Measurements from ENCODE around the gene PHLDA1.

The PHLDA1 gene
- total RNA-seq: 57.8 to 158 reads per million in 2 donors

GRCh38 chr12:76031414-76032042, at the start of gene PHLDA1:
PHLDA1 (minus strand) TSS chr12:76031776.
- peak; percentile 82 to 93 (median 91) for DNase-seq

GRCh38 chr12:76080729-76081415, 49.3 kb upstream of the PHLDA1 start:
- DNase-seq: peak in 1 of 5 experiments; percentile 32

- DNase-seq: no peak
Measured at GRCh38 chr12:76080017-76080728, 48.6 kb upstream of the PHLDA1 start.

- no peak for DNase-seq
Measured at GRCh38 chr12:76078748-76079147, 47.2 kb upstream of the PHLDA1 start.

- DNase-seq: no peak
Measured at GRCh38 chr12:76075448-76075847, 43.9 kb upstream of the PHLDA1 start.

GRCh38 chr12:76074701-76075336, 43.2 kb upstream of the PHLDA1 start:
- peak in 1 of 5 experiments; percentile 43 for DNase-seq

GRCh38 chr12:76073561-76073960, 42.0 kb upstream of the PHLDA1 start:
- DNase-seq: no peak

GRCh38 chr12:76072568-76072967, 41.0 kb upstream of the PHLDA1 start:
- DNase-seq: no peak

- DNase-seq: no peak
Measured at GRCh38 chr12:76069339-76069738, 37.8 kb upstream of the PHLDA1 start.

GRCh38 chr12:76065917-76066316, 34.3 kb upstream of the PHLDA1 start:
- DNase-seq: no peak

- peak in 1 of 5 experiments; percentile 11 for DNase-seq
Measured at GRCh38 chr12:76064904-76065303, 33.3 kb upstream of the PHLDA1 start.

GRCh38 chr12:76060111-76060510, 28.5 kb upstream of the PHLDA1 start:
- DNase-seq: peak in 1 of 5 experiments; percentile 33

GRCh38 chr12:76057326-76057725, 25.8 kb upstream of the PHLDA1 start:
- no peak for DNase-seq

- no peak for DNase-seq
Measured at GRCh38 chr12:76055393-76055792, 23.8 kb upstream of the PHLDA1 start.

GRCh38 chr12:76049575-76050251, 18.1 kb upstream of the PHLDA1 start:
- no peak for DNase-seq

GRCh38 chr12:76047742-76048141, 16.2 kb upstream of the PHLDA1 start:
- no peak for DNase-seq

- no peak for DNase-seq
Measured at GRCh38 chr12:76047060-76047459, 15.5 kb upstream of the PHLDA1 start.

- no peak for DNase-seq
Measured at GRCh38 chr12:76043377-76043776, 11.8 kb upstream of the PHLDA1 start.

- no peak for DNase-seq
Measured at GRCh38 chr12:76042147-76042546, 10.6 kb upstream of the PHLDA1 start.

GRCh38 chr12:76041406-76041805, 9.8 kb upstream of the PHLDA1 start:
- DNase-seq: no peak

- DNase-seq: no peak
Measured at GRCh38 chr12:76040461-76040860, 8.9 kb upstream of the PHLDA1 start.

- no peak for DNase-seq
Measured at GRCh38 chr12:76038176-76038575, 6.6 kb upstream of the PHLDA1 start.

Measured in T-helper 2 cell (primary cell).